Lower leg skin (tissue), 3 donors: ENCODE data around the gene AIM2.

ENCODE experiments used
- CTCF ChIP-seq, 3 donors: fragments of 450-650 bp; IDR thresholded peaks; one replicate each; pipeline ENCODE4 v1.5.1; 2016; ENCODE audit warnings: antibody characterized with exemption in 3 of 3, mild to moderate bottlenecking in 3 of 3, moderate library complexity in 2 of 3
- POLR2A ChIP-seq, 2 donors: fragments of 450-650 bp; IDR thresholded peaks; one replicate each; pipeline ENCODE4 v1.6.1; 2016 to 2017; ENCODE audit warnings: antibody characterized with exemption in 2 of 2, mild to moderate bottlenecking in 1 of 2, moderate library complexity in 1 of 2

- TF ChIP-seq CTCF (IDR thresholded peaks at IDR 0.05): no peak
- no peak for TF ChIP-seq POLR2A (IDR thresholded peaks at IDR 0.05)
Measured at GRCh38 chr1:159088546-159089183, 12.1 kb upstream of the AIM2 start.
